ENCODE results near the gene MAD1L1. TPM values are rescaled to one million over a fixed set of nuclear protein-coding genes. Genes with fewer than 3 reads are reported as not detected.

Gene MAD1L1
- total and polyA plus RNA-seq, 2 of the 4 experiments (the other 2 are of a cell fraction) = 29.0 to 40.9 TPM

DNA sequence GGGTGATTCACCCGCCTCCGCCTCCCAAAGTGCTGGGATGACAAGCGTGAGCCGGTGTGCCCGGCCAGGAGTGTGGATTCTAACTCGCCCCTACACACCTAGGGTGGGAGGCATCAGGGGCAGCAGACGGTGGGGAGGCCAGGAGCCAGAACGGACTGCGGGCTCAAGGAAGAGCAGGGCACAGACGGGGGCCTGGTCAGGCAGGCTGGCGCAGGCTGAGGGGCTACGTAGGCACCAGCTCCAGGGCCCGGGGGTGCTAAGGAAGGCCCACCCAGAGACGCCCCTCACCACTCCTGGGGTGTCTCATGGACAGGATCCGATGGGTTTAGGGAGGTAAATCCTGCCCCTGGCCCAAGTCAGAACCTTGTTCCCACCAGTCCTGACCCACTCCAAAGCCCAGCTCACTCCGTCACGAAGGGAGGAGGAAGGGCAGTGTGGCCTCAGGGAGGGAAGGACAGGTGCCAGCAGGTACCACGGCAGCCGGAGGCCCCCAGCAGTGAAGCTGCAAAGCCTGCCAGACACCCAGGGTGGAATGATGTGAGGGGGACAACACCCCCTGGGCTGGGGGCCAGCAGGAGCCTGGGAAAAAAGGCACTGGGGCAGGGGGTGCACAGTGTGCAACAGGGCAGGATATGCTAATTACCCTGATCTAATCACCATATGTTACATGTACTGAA lies 251.4 kb downstream of the MAD1L1 start:
- H3K4me3 ChIP-seq (ENCODE audit: insufficient read depth, low read depth, low read length) = no peak overlapping the region
- no peak overlapping the region for H4K5ac ChIP-seq (ENCODE audit: low read depth, low read length)
- intact Hi-C loops (cut with micrococcal nuclease) = no loop called here
- H2BK20ac ChIP-seq (ENCODE audit: low read depth, low read length) = no peak overlapping the region
- no peak overlapping the region for H2AFZ ChIP-seq (replicated peaks; ENCODE audit: low read length, poor library complexity)
- TF ChIP-seq SMC3 (IDR thresholded peaks at IDR 0.05; ENCODE audit: low read depth, low read length) (no peak), NFE2L2 (IDR thresholded peaks at IDR 0.05; ENCODE audit: low read depth, low read length) (no peak), MAFK (IDR thresholded peaks at IDR 0.05; ENCODE audit: low read depth, low read length) (no peak), BHLHE40 (IDR thresholded peaks at IDR 0.05; ENCODE audit: low read depth, low read length) (no peak), RFX5 (IDR thresholded peaks at IDR 0.05; ENCODE audit: low read depth, low read length) (no peak), POLR2A (IDR thresholded peaks at IDR 0.05; ENCODE audit: low read depth, low read length) (no peak), RCOR1 (IDR thresholded peaks at IDR 0.05; ENCODE audit: insufficient replicate concordance, low read length) (no peak), CEBPB (IDR thresholded peaks at IDR 0.05; ENCODE audit: low read depth, low read length) (no peak), FOS (IDR thresholded peaks at IDR 0.05; ENCODE audit: low read depth, low read length) (no peak), MXI1 (IDR thresholded peaks at IDR 0.05; ENCODE audit: borderline replicate concordance, low read depth, low read length) (no peak), CHD1 (IDR thresholded peaks at IDR 0.05; ENCODE audit: low read depth, low read length) (no peak), MAZ (IDR thresholded peaks at IDR 0.05; ENCODE audit: borderline replicate concordance, low read depth, low read length) (no peak), RAD21 (IDR thresholded peaks at IDR 0.05; ENCODE audit: low read length) (no peak)
- TF ChIP-seq, protein P1, sequence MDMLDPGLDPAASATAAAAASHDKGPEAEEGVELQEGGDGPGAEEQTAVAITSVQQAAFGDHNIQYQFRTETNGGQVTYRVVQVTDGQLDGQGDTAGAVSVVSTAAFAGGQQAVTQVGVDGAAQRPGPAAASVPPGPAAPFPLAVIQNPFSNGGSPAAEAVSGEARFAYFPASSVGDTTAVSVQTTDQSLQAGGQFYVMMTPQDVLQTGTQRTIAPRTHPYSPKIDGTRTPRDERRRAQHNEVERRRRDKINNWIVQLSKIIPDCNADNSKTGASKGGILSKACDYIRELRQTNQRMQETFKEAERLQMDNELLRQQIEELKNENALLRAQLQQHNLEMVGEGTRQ (IDR thresholded peaks at IDR 0.05; ENCODE audit: low read depth, low read length) = no peak
- TF ChIP-seq, protein P2, sequence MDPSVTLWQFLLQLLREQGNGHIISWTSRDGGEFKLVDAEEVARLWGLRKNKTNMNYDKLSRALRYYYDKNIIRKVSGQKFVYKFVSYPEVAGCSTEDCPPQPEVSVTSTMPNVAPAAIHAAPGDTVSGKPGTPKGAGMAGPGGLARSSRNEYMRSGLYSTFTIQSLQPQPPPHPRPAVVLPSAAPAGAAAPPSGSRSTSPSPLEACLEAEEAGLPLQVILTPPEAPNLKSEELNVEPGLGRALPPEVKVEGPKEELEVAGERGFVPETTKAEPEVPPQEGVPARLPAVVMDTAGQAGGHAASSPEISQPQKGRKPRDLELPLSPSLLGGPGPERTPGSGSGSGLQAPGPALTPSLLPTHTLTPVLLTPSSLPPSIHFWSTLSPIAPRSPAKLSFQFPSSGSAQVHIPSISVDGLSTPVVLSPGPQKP (IDR thresholded peaks at IDR 0.05; ENCODE audit: borderline replicate concordance, low read depth, low read length) = no peak
- TF ChIP-seq, protein P3, sequence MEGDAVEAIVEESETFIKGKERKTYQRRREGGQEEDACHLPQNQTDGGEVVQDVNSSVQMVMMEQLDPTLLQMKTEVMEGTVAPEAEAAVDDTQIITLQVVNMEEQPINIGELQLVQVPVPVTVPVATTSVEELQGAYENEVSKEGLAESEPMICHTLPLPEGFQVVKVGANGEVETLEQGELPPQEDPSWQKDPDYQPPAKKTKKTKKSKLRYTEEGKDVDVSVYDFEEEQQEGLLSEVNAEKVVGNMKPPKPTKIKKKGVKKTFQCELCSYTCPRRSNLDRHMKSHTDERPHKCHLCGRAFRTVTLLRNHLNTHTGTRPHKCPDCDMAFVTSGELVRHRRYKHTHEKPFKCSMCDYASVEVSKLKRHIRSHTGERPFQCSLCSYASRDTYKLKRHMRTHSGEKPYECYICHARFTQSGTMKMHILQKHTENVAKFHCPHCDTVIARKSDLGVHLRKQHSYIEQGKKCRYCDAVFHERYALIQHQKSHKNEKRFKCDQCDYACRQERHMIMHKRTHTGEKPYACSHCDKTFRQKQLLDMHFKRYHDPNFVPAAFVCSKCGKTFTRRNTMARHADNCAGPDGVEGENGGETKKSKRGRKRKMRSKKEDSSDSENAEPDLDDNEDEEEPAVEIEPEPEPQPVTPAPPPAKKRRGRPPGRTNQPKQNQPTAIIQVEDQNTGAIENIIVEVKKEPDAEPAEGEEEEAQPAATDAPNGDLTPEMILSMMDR (conservative IDR thresholded peaks at IDR 0.05; ENCODE audit: low read depth, low read length) = no peak
- H3K9me3 ChIP-seq (ENCODE audit: control insufficient read depth, insufficient read depth, low read length) = peaks cover 3% of the 10 kb centered on the region; the same call in 1 of the 2 replicates
- in situ Hi-C loops (cut with MboI; ENCODE audit: low sequenced_read_pairs) = no loop called here
- ChIA-PET POLR2A (ENCODE audit: unreplicated experiment) (no interaction called here), CTCF (no interaction called here)
- H2AK9ac ChIP-seq (replicated peaks; ENCODE audit: low read depth, low read length, poor library complexity) = no peak overlapping the region
- H3K4me2 ChIP-seq (ENCODE audit: low read depth, low read length) = no peak overlapping the region
- no TSS peak for BruUV-seq (replicated peaks)
- H3K18ac ChIP-seq (ENCODE audit: low read depth, low read length) = no peak overlapping the region
- no peak for ATAC-seq (ENCODE audit: low read depth)
- no peaks in the 10 kb centered on the region; the same call in 1 of the 2 replicates for H3K9me1 ChIP-seq (ENCODE audit: insufficient read depth, low read length)
- H2AK5ac ChIP-seq (ENCODE audit: low read depth, low read length) = no peak overlapping the region
- H3K4me1 ChIP-seq (ENCODE audit: control insufficient read depth, insufficient read depth, low read length) = no peaks in the 10 kb centered on the region
- H4K20me1 ChIP-seq (ENCODE audit: insufficient read depth, low read length) = no peaks in the 10 kb centered on the region
- WGBS, 2 experiments (ENCODE audit: extremely low coverage in 2 of 2, insufficient read length in 1 of 2) = 77% methylated on average over 5 of the region's 19 CpGs; no CpG with 5 or more reads in 1 of the 2 experiments
- H3K56ac ChIP-seq (ENCODE audit: extremely low read depth, insufficient read depth, low read length) = no peak overlapping the region
- H3K9ac ChIP-seq (ENCODE audit: low read depth, low read length) = no peak overlapping the region
- H3K36me3 ChIP-seq (ENCODE audit: control insufficient read depth, insufficient read depth, low read length) = peaks cover 8% of the 10 kb centered on the region; the same call in 1 of the 2 replicates
- no peak overlapping the region for H3K4ac ChIP-seq (ENCODE audit: low read depth, low read length)
- no peak overlapping the region for H2BK120ac ChIP-seq (ENCODE audit: low read depth, low read length)
- H3K14ac ChIP-seq (replicated peaks; ENCODE audit: low read depth, low read length) = no peak overlapping the region
- H2BK15ac ChIP-seq (ENCODE audit: low read depth, low read length) = no peak overlapping the region
- H3K27me3 ChIP-seq (ENCODE audit: control insufficient read depth, insufficient read depth, low read length) = no peaks in the 10 kb centered on the region
- H3K79me1 ChIP-seq (ENCODE audit: low read depth in 1 of 2, low read length in 2 of 2) = no peaks in the 10 kb centered on the region
- no peak overlapping the region for H4K8ac ChIP-seq (ENCODE audit: low read depth in 2 of 2, low read length in 2 of 2)
- no peak overlapping the region for H3K27ac ChIP-seq (ENCODE audit: insufficient read depth, low read length)
- no peak overlapping the region for H4K91ac ChIP-seq (ENCODE audit: insufficient read depth, low read depth, low read length)
- no peak overlapping the region for H3K23ac ChIP-seq (ENCODE audit: low read depth, low read length)
- no peak for DNase-seq
- dilution Hi-C loops (cut with HindIII; ENCODE audit: low sequenced_read_pairs, unreplicated experiment) = no loop called here
- H2BK5ac ChIP-seq (ENCODE audit: low read depth, low read length, poor library complexity, severe bottlenecking) = no peak overlapping the region
